IMR-90 (cell line): Measurements from ENCODE around the gene TUFM. TPM values are rescaled to one million over a fixed set of nuclear protein-coding genes. Genes with fewer than 3 reads are reported as not detected.

Source experiments
- ATAC-seq: fragments of 200-7000 bp; cut with Tn5 transposase; 2 replicates; pipeline ENCODE4 v1.9.1; 2020; ENCODE audit warnings: low read depth, mild to moderate bottlenecking, moderate library complexity
- BruUV-seq: library from RNA; stranded (reverse); fragments of 400-500 nt; replicated peaks from 2 replicates; lab custom pipeline; 2021; lab: Mats Ljungman, UMichigan
- CTCF ChIA-PET: fragments of 300-600 bp; formaldehyde crosslinking; extraction: SDS; loops from one replicate; lab custom pipeline; 2021; ENCODE audit warnings: antibody characterized with exemption; lab: Yijun Ruan, JAX
- POLR2A ChIA-PET: fragments of 300-600 bp; sonication (Branson Sonifier 250); formaldehyde crosslinking; loops from one replicate; lab custom pipeline; 2022; ENCODE audit warnings: antibody characterized with exemption; ENCODE audit not compliant: unreplicated experiment; lab: Charles Lee
- DNase-seq: peaks from one replicate; pipeline ENCODE4 v3.0.0; 2013
- H2AFZ ChIP-seq: replicated peaks from 2 replicates; pipeline ENCODE3; 2013; ENCODE audit warnings: low read length, mild to moderate bottlenecking; ENCODE audit not compliant: poor library complexity
- H2AK5ac ChIP-seq: 2 replicates; pipeline ENCODE4 v1.6.1; 2013; ENCODE audit warnings: low read depth, low read length, inconsistent platforms
- H2AK9ac ChIP-seq: replicated peaks from 2 replicates; pipeline ENCODE3; 2013; ENCODE audit warnings: mild to moderate bottlenecking, low read depth, low read length, moderate library complexity; ENCODE audit not compliant: poor library complexity
- H2BK120ac ChIP-seq: 2 replicates; pipeline ENCODE4 v1.6.1; 2013; ENCODE audit warnings: low read depth, low read length, inconsistent platforms
- H2BK15ac ChIP-seq: 3 replicates; pipeline ENCODE4 v1.6.1; 2013; ENCODE audit warnings: low read depth, low read length, inconsistent platforms
- H2BK20ac ChIP-seq: 2 replicates; pipeline ENCODE4 v1.6.1; 2013; ENCODE audit warnings: low read depth, mild to moderate bottlenecking, inconsistent platforms, low read length, moderate library complexity
- H2BK5ac ChIP-seq: 2 replicates; pipeline ENCODE4 v1.6.1; 2013; ENCODE audit warnings: mild to moderate bottlenecking, low read depth, low read length, inconsistent platforms; ENCODE audit not compliant: poor library complexity, severe bottlenecking
- H3K14ac ChIP-seq: replicated peaks from 2 replicates; pipeline ENCODE4 v1.6.1; 2013; ENCODE audit warnings: low read depth, low read length, inconsistent platforms
- H3K18ac ChIP-seq: 2 replicates; pipeline ENCODE4 v1.6.1; 2013; ENCODE audit warnings: low read depth, low read length, control low read depth
- H3K23ac ChIP-seq: 2 replicates; pipeline ENCODE4 v1.6.1; 2013; ENCODE audit warnings: low read depth, low read length, inconsistent platforms
- H3K27ac ChIP-seq: 2 replicates; pipeline ENCODE4 v1.5.1; 2013; ENCODE audit warnings: mild to moderate bottlenecking, control low read depth, low read length; ENCODE audit not compliant: insufficient read depth
- H3K27me3 ChIP-seq: 2 replicates; pipeline ENCODE4 v1.6.1; 2013; ENCODE audit warnings: low read length; ENCODE audit not compliant: control insufficient read depth, insufficient read depth
- H3K36me3 ChIP-seq: 2 replicates; pipeline ENCODE4 v1.6.1; 2013; ENCODE audit warnings: low read length, mixed read lengths; ENCODE audit not compliant: control insufficient read depth, insufficient read depth
- H3K4ac ChIP-seq: 2 replicates; pipeline ENCODE4 v1.6.1; 2013; ENCODE audit warnings: low read depth, low read length, inconsistent platforms
- H3K4me1 ChIP-seq: 2 replicates; pipeline ENCODE4 v1.6.1; 2013; ENCODE audit warnings: low read length, mixed read lengths; ENCODE audit not compliant: control insufficient read depth, insufficient read depth
- H3K4me2 ChIP-seq: 2 replicates; pipeline ENCODE4 v1.6.1; 2013; ENCODE audit warnings: low read depth, mild to moderate bottlenecking, control low read depth, low read length, moderate library complexity
- H3K4me3 ChIP-seq: 2 replicates; pipeline ENCODE4 v1.5.1; 2013; ENCODE audit warnings: low read depth, mild to moderate bottlenecking, control low read depth, low read length, moderate library complexity; ENCODE audit not compliant: insufficient read depth
- H3K56ac ChIP-seq: 2 replicates; pipeline ENCODE4 v1.6.1; 2013; ENCODE audit warnings: low read length, inconsistent platforms; ENCODE audit not compliant: insufficient read depth; ENCODE audit errors: extremely low read depth
- H3K79me1 ChIP-seq, 2 experiments: 2 replicates each; pipeline ENCODE4 v1.6.1; 2013; ENCODE audit warnings: low read length in 2 of 2, inconsistent platforms in 1 of 2, low read depth in 1 of 2
- H3K9ac ChIP-seq: 2 replicates; pipeline ENCODE4 v1.6.1; 2013; ENCODE audit warnings: low read depth, low read length, control low read depth
- H3K9me1 ChIP-seq: 2 replicates; pipeline ENCODE4 v1.6.1; 2013; ENCODE audit warnings: low read length, inconsistent platforms; ENCODE audit not compliant: insufficient read depth
- H3K9me3 ChIP-seq: 2 replicates; pipeline ENCODE4 v1.6.1; 2013; ENCODE audit warnings: low read length; ENCODE audit not compliant: control insufficient read depth, insufficient read depth
- H4K20me1 ChIP-seq: 2 replicates; pipeline ENCODE4 v1.6.1; 2013; ENCODE audit warnings: low read length, inconsistent platforms; ENCODE audit not compliant: insufficient read depth
- H4K5ac ChIP-seq: 2 replicates; pipeline ENCODE4 v1.6.1; 2013; ENCODE audit warnings: mild to moderate bottlenecking, low read depth, low read length, control low read depth
- H4K8ac ChIP-seq, 2 experiments: 2 replicates each; pipeline ENCODE4 v1.6.1; 2013; ENCODE audit warnings: low read depth in 2 of 2, low read length in 2 of 2, control low read depth in 1 of 2, inconsistent platforms in 1 of 2
- H4K91ac ChIP-seq: 2 replicates; pipeline ENCODE4 v1.6.1; 2013; ENCODE audit warnings: low read depth, low read length, inconsistent platforms; ENCODE audit not compliant: insufficient read depth
- MAFK ChIP-seq: IDR thresholded peaks from 2 replicates; pipeline ENCODE4 v1.6.1; 2012; ENCODE audit warnings: low read depth, low read length, improper control_type of control experiment
- MXI1 ChIP-seq: IDR thresholded peaks from 2 replicates; pipeline ENCODE4 v1.6.1; 2012; ENCODE audit warnings: low read depth, mild to moderate bottlenecking, low read length, moderate library complexity, borderline replicate concordance
- WGBS, 2 experiments: methylation state at CpG; one replicate each; pipeline versions ENCODE4 v1.1.5 to v1.1.7; 2013; ENCODE audit warnings: missing lambda C conversion rate in 2 of 2; ENCODE audit not compliant: insufficient read length in 1 of 2; ENCODE audit errors: extremely low coverage in 2 of 2; 5-methylcytosine and 5-hydroxymethylcytosine counted together
- dilution Hi-C: fragments of 300-500 bp; cut with HindIII; formaldehyde crosslinking; loops from one replicate; pipeline ENCODE4 v1.14.3; 2018; ENCODE audit warnings: low sequenced_read_pairs; ENCODE audit not compliant: unreplicated experiment
- in situ Hi-C: fragments of 300-500 bp; cut with MboI; formaldehyde crosslinking; loops from 3 replicates; pipeline ENCODE4 v1.14.3; 2019; ENCODE audit warnings: low sequenced_read_pairs, inconsistent platforms, mixed read lengths
- intact Hi-C: fragments of 100-400 bp; cut with micrococcal nuclease; formaldehyde crosslinking; loops from 2 replicates; pipeline ENCODE4 v1.10.0; 2022
- polyA plus RNA-seq, 3 experiments: library from polyadenylated mRNA; depleted of rRNA; stranded (reverse); fragments of >200 nt; gene quantifications; 2 replicates each; pipeline ENCODE4 v1.2.3, GENCODE V29; 2012; ENCODE audit warnings: low replicate concordance in 1 of 3
- total RNA-seq: library from RNA; depleted of rRNA; stranded (reverse); fragments of >200 nt; gene quantifications from 2 replicates; pipeline ENCODE4 v1.2.3, GENCODE V29; 2012

The TUFM gene
- total and polyA plus RNA-seq, 2 of the 4 experiments (the other 2 are of a cell fraction) = 80.3 to 126 TPM

- in situ Hi-C loops (no loop called here), dilution Hi-C loops (no loop called here), intact Hi-C loops (loop anchor here (2.0 kb wide), 1 partner anchor 17 kb away; the partner anchor contains the start of gene SH2B1)
- Histone ChIP-seq H2BK20ac (no peak overlapping the region), H3K14ac (peak overlapping the region; percentile 63; the same call in 1 of the 2 replicates), H3K18ac (no peak overlapping the region), H3K9ac (peak overlapping the region; percentile 92), H2BK5ac (peak overlapping the region; percentile 73), H2BK15ac (no peak overlapping the region), H3K4me3 (peak overlapping the region; percentile 81), H3K56ac (no peak overlapping the region; the same call in 1 of the 2 replicates), H2AK9ac (peak overlapping the region; percentile 98), H2BK120ac (no peak overlapping the region), H3K27me3 (no peaks in the 10 kb centered on the region), H3K23ac (peak overlapping the region; percentile 47; the same call in 1 of the 2 replicates), H3K4me2 (peak overlapping the region; percentile 95), H3K9me3 (no peaks in the 10 kb centered on the region), H4K8ac (peak overlapping the region; percentile 34 to 93; a peak in 2 of 4 replicates), H3K27ac (peak overlapping the region; percentile 90), H4K20me1 (peaks cover 11% of the 10 kb centered on the region), H3K79me1 (peaks cover 14 to 51% of the 10 kb centered on the region in 2 experiments; a peak in 3 of 4 replicates), H3K4me1 (peaks cover 6% of the 10 kb centered on the region), H3K4ac (peak overlapping the region; percentile 88), H2AFZ (peak overlapping the region; percentile 96), H3K9me1 (no peaks in the 10 kb centered on the region), H4K91ac (0 out of 2 replicates have a peak overlapping the region, but pooled peaks have one; percentile 74), H3K36me3 (peaks cover 34% of the 10 kb centered on the region), H2AK5ac (peak overlapping the region; percentile 94), H4K5ac (peak overlapping the region; percentile 5; the same call in 1 of the 2 replicates)
- WGBS, 2 experiments = 2% methylated on average over 9 of the region's 16 CpGs; no CpG with 5 or more reads in 1 of the 2 experiments
- BruUV-seq = no TSS peak
- DNase-seq (no peak), ATAC-seq (0 out of 2 replicates have a peak, but pooled peaks have one; percentile 1)
- CTCF ChIA-PET = interaction anchor here (0.6 kb wide), 1 partner anchor 115 kb away, joined by 3 read pairs; no protein-coding TSS in a partner anchor
- POLR2A ChIA-PET = interaction anchor here (1.2 kb wide), 1 partner anchor 13 kb away, joined by 3 read pairs; no protein-coding TSS in a partner anchor
- TF ChIP-seq MAFK (no peak), MXI1 (0 out of 2 replicates have a peak, but pooled peaks have one; percentile 62)
Observed at GRCh38 chr16:28845761-28846079, 428 bp downstream of the TUFM start.
